Central memory CD8-positive, alpha-beta T cell (primary cell): ENCODE data around the gene RNF34.

Experiments
- ATAC-seq: fragments of 150-1000 bp; cut with Tn5 transposase; replicated peaks from 2 replicates; pipeline ENCODE4 v1.10.0; 2022; ENCODE audit warnings: mild to moderate bottlenecking, moderate FRiP score, moderate number of reproducible peaks; ENCODE audit not compliant: poor library complexity, severe bottlenecking; ENCODE audit errors: extremely low read depth
- DNase-seq, 2 donors: peaks; one replicate each; pipeline ENCODE4 v3.0.0; 2021; ENCODE audit warnings: low spot score in 2 of 2
- H3K27ac Mint-ChIP-seq: one replicate; pipeline ENCODE4 v1.8.0; 2022; ENCODE audit warnings: low read depth, mild to moderate bottlenecking, moderate library complexity, mixed read lengths
- H3K27me3 Mint-ChIP-seq: one replicate; pipeline ENCODE4 v1.8.0; 2022; ENCODE audit warnings: mixed read lengths
- H3K36me3 Mint-ChIP-seq: one replicate; pipeline ENCODE4 v1.8.0; 2022; ENCODE audit warnings: mild to moderate bottlenecking, moderate library complexity, mixed read lengths; ENCODE audit not compliant: insufficient read depth
- H3K4me1 Mint-ChIP-seq: one replicate; pipeline ENCODE4 v1.8.0; 2022; ENCODE audit warnings: mixed read lengths
- H3K4me3 Mint-ChIP-seq: one replicate; pipeline ENCODE4 v1.8.0; 2022; ENCODE audit warnings: mild to moderate bottlenecking, moderate library complexity, mixed read lengths
- H3K9me3 Mint-ChIP-seq: one replicate; pipeline ENCODE4 v1.8.0; 2022; ENCODE audit warnings: mixed read lengths

Gene RNF34

GRCh38 chr12:121397521-121397920 lies 2.4 kb upstream of the RNF34 start:
- no peak for ATAC-seq

GRCh38 chr12:121398355-121398754 lies 1.6 kb upstream of the RNF34 start:
- DNase-seq (no peak), ATAC-seq (no peak)
- peak overlapping the region; percentile 83 for H3K4me3 Mint-ChIP-seq
- H3K9me3 Mint-ChIP-seq = no peaks in the 10 kb centered on the region
- H3K27ac Mint-ChIP-seq = no peak overlapping the region
- peaks cover 11% of the 10 kb centered on the region for H3K36me3 Mint-ChIP-seq
- peaks cover 26% of the 10 kb centered on the region for H3K4me1 Mint-ChIP-seq
- H3K27me3 Mint-ChIP-seq = no peaks in the 10 kb centered on the region

More at GRCh38 chr12:121397521-121397920, 2.4 kb upstream of the RNF34 start:
- Mint-ChIP-seq H3K9me3 (no peaks in the 10 kb centered on the region), H3K4me1 (peaks cover 20% of the 10 kb centered on the region), H3K4me3 (no peak overlapping the region), H3K27me3 (no peaks in the 10 kb centered on the region), H3K27ac (no peak overlapping the region), H3K36me3 (peaks cover 10% of the 10 kb centered on the region)
- DNase-seq = no peak

- DNase-seq = peak; percentile 41 to 51
- Mint-ChIP-seq H3K9me3 (no peaks in the 10 kb centered on the region), H3K27ac (peak overlapping the region; percentile 88), H3K4me1 (peaks cover 26% of the 10 kb centered on the region), H3K36me3 (peaks cover 23% of the 10 kb centered on the region), H3K4me3 (peak overlapping the region; percentile 83), H3K27me3 (no peaks in the 10 kb centered on the region)
- ATAC-seq = peak; percentile 52
Observed at GRCh38 chr12:121400332-121401139, 618 bp downstream of the RNF34 start.

- H3K27me3 Mint-ChIP-seq = no peaks in the 10 kb centered on the region
- no peak overlapping the region for H3K4me3 Mint-ChIP-seq
- H3K27ac Mint-ChIP-seq = no peak overlapping the region
- DNase-seq (no peak), ATAC-seq (no peak)
- no peaks in the 10 kb centered on the region for H3K9me3 Mint-ChIP-seq
- peaks cover 40% of the 10 kb centered on the region for H3K4me1 Mint-ChIP-seq
- peaks cover 37% of the 10 kb centered on the region for H3K36me3 Mint-ChIP-seq
Observed at GRCh38 chr12:121403721-121404120, 3.8 kb downstream of the RNF34 start.

GRCh38 chr12:121404734-121405133 lies 4.8 kb downstream of the RNF34 start:
- Mint-ChIP-seq H3K27ac (peak overlapping the region; percentile 38), H3K4me3 (no peak overlapping the region), H3K4me1 (peaks cover 39% of the 10 kb centered on the region), H3K36me3 (peaks cover 37% of the 10 kb centered on the region), H3K9me3 (no peaks in the 10 kb centered on the region), H3K27me3 (no peaks in the 10 kb centered on the region)
- ATAC-seq (no peak), DNase-seq (no peak)

- Mint-ChIP-seq H3K27ac (no peak overlapping the region), H3K4me1 (peaks cover 36% of the 10 kb centered on the region), H3K9me3 (no peaks in the 10 kb centered on the region), H3K27me3 (no peaks in the 10 kb centered on the region), H3K4me3 (no peak overlapping the region), H3K36me3 (peaks cover 34% of the 10 kb centered on the region)
- DNase-seq (no peak), ATAC-seq (no peak)
Observed at GRCh38 chr12:121405211-121405610, 5.3 kb downstream of the RNF34 start.

GRCh38 chr12:121413917-121414316 lies 14.0 kb downstream of the RNF34 start:
- Mint-ChIP-seq H3K4me3 (no peak overlapping the region), H3K27ac (no peak overlapping the region), H3K27me3 (no peaks in the 10 kb centered on the region), H3K9me3 (no peaks in the 10 kb centered on the region), H3K36me3 (peaks cover 29% of the 10 kb centered on the region), H3K4me1 (peaks cover 11% of the 10 kb centered on the region)
- ATAC-seq (no peak), DNase-seq (no peak)

GRCh38 chr12:121417847-121418246 lies 17.9 kb downstream of the RNF34 start:
- ATAC-seq (no peak), DNase-seq (no peak)
- Mint-ChIP-seq H3K36me3 (peaks cover 51% of the 10 kb centered on the region), H3K27me3 (no peaks in the 10 kb centered on the region), H3K27ac (no peak overlapping the region), H3K4me1 (peaks cover 13% of the 10 kb centered on the region), H3K9me3 (no peaks in the 10 kb centered on the region), H3K4me3 (no peak overlapping the region)

- peaks cover 13% of the 10 kb centered on the region for H3K4me1 Mint-ChIP-seq
- no peaks in the 10 kb centered on the region for H3K9me3 Mint-ChIP-seq
- no peak overlapping the region for H3K27ac Mint-ChIP-seq
- no peaks in the 10 kb centered on the region for H3K27me3 Mint-ChIP-seq
- peaks cover 68% of the 10 kb centered on the region for H3K36me3 Mint-ChIP-seq
- no peak for ATAC-seq
- no peak for DNase-seq
- H3K4me3 Mint-ChIP-seq = no peak overlapping the region
Observed at GRCh38 chr12:121420109-121420508, 20.2 kb downstream of the RNF34 start.

GRCh38 chr12:121423253-121423652 lies 23.3 kb downstream of the RNF34 start:
- ATAC-seq (no peak), DNase-seq (no peak)
- Mint-ChIP-seq H3K9me3 (no peaks in the 10 kb centered on the region), H3K27ac (no peak overlapping the region), H3K36me3 (peaks cover 73% of the 10 kb centered on the region), H3K4me1 (peaks cover 8% of the 10 kb centered on the region), H3K4me3 (no peak overlapping the region), H3K27me3 (no peaks in the 10 kb centered on the region)

GRCh38 chr12:121423682-121424623 lies 24.0 kb downstream of the RNF34 start:
- Mint-ChIP-seq H3K4me3 (no peak overlapping the region), H3K36me3 (peaks cover 75% of the 10 kb centered on the region), H3K27ac (no peak overlapping the region), H3K4me1 (peaks cover 8% of the 10 kb centered on the region), H3K9me3 (no peaks in the 10 kb centered on the region), H3K27me3 (no peaks in the 10 kb centered on the region)
- no peak for DNase-seq
- ATAC-seq = no peak

GRCh38 chr12:121424624-121424975 lies 24.7 kb downstream of the RNF34 start:
- no peak overlapping the region for H3K27ac Mint-ChIP-seq
- H3K9me3 Mint-ChIP-seq = no peaks in the 10 kb centered on the region
- DNase-seq (no peak), ATAC-seq (no peak)
- H3K27me3 Mint-ChIP-seq = no peaks in the 10 kb centered on the region
- no peak overlapping the region for H3K4me3 Mint-ChIP-seq
- H3K36me3 Mint-ChIP-seq = peaks cover 82% of the 10 kb centered on the region
- peaks cover 8% of the 10 kb centered on the region for H3K4me1 Mint-ChIP-seq
